ENCODE data around the gene RAD51B.

DNA sequence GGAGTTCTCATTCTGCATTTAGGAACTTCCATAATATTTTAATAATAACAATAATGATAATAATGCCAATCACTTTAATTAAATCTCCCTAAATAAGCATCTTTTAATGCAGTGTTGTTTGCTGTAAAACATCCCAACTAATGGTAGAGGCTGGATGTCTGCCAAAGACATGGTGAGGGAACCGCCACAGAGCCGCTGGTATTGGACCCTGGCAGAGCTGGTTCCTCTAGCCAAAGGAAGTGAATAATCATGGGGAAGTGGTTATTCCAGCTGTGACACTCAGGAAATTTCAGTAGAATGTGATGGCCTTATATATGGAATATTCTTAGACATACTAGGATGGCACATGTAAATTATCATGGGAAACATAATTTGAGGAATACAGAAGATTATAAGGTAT, 490.0 kb downstream of the RAD51B start:
- TF ChIP-seq, protein P1, sequence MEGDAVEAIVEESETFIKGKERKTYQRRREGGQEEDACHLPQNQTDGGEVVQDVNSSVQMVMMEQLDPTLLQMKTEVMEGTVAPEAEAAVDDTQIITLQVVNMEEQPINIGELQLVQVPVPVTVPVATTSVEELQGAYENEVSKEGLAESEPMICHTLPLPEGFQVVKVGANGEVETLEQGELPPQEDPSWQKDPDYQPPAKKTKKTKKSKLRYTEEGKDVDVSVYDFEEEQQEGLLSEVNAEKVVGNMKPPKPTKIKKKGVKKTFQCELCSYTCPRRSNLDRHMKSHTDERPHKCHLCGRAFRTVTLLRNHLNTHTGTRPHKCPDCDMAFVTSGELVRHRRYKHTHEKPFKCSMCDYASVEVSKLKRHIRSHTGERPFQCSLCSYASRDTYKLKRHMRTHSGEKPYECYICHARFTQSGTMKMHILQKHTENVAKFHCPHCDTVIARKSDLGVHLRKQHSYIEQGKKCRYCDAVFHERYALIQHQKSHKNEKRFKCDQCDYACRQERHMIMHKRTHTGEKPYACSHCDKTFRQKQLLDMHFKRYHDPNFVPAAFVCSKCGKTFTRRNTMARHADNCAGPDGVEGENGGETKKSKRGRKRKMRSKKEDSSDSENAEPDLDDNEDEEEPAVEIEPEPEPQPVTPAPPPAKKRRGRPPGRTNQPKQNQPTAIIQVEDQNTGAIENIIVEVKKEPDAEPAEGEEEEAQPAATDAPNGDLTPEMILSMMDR (IDR thresholded peaks at IDR 0.05), result no peak
- TF ChIP-seq POLR2A (IDR thresholded peaks at IDR 0.05) (no peak), EP300 (IDR thresholded peaks at IDR 0.05) (no peak)
